Muscle of back (tissue), 11 donors: ENCODE measurements around the gene PELI2. TPM values are rescaled to one million over a fixed set of nuclear protein-coding genes. Genes with fewer than 3 reads are reported as not detected.
A peak's percentile ranks its signal among the peaks of the same experiment; 100 is the strongest.

Experiments
- DNase-seq, 3 donors: peaks; one replicate each; pipeline versions ENCODE4 v3.0.0 to v3.0.0-alpha.2; 2013
- polyA plus RNA-seq, 10 donors: library from polyadenylated mRNA; unstranded; fragments of 120-200 nt; gene quantifications; one replicate each; pipeline ENCODE4 v1.2.1, GENCODE V29; 2013; ENCODE audit not compliant: insufficient read length in 10 of 10

The PELI2 gene
- polyA plus RNA-seq, 10 donors = 3.7 to 7.5 (median 4.6) TPM

GRCh38 chr14:56241461-56241860 lies 123.2 kb downstream of the PELI2 start:
- no peak for DNase-seq

- peak in 1 of 3 donors; percentile 27 for DNase-seq
Observed at GRCh38 chr14:56243110-56243509, 124.9 kb downstream of the PELI2 start.

GRCh38 chr14:56244138-56244789 lies 126.1 kb downstream of the PELI2 start:
- DNase-seq = peak; percentile 27 to 85 (median 71)

- no peak for DNase-seq
Observed at GRCh38 chr14:56247495-56248200, 129.4 kb downstream of the PELI2 start.

GRCh38 chr14:56248442-56248841 lies 130.2 kb downstream of the PELI2 start:
- DNase-seq = no peak

GRCh38 chr14:56261046-56261445 lies 142.8 kb downstream of the PELI2 start:
- no peak for DNase-seq

GRCh38 chr14:56262530-56262929 lies 144.3 kb downstream of the PELI2 start:
- DNase-seq = no peak

GRCh38 chr14:56268039-56268438 lies 149.8 kb downstream of the PELI2 start:
- DNase-seq = no peak

- no peak for DNase-seq
Observed at GRCh38 chr14:56268673-56269072, 150.5 kb downstream of the PELI2 start.

GRCh38 chr14:56270921-56271320 lies 152.7 kb downstream of the PELI2 start:
- DNase-seq = no peak

GRCh38 chr14:56271970-56272369 lies 153.8 kb downstream of the PELI2 start:
- DNase-seq = peak in 1 of 3 donors; percentile 80

- peak in 2 of 3 donors; percentile 7 to 54 for DNase-seq
Observed at GRCh38 chr14:56273155-56273554, 154.9 kb downstream of the PELI2 start.

- DNase-seq = no peak
Observed at GRCh38 chr14:56273951-56274350, 155.7 kb downstream of the PELI2 start.

- no peak for DNase-seq
Observed at GRCh38 chr14:56274556-56274955, 156.3 kb downstream of the PELI2 start.

GRCh38 chr14:56276108-56276507 lies 157.9 kb downstream of the PELI2 start:
- DNase-seq = no peak

GRCh38 chr14:56278383-56278782 lies 160.2 kb downstream of the PELI2 start:
- DNase-seq = no peak

- DNase-seq = no peak
Observed at GRCh38 chr14:56280843-56281242, 162.6 kb downstream of the PELI2 start.

- no peak for DNase-seq
Observed at GRCh38 chr14:56282179-56282578, 164.0 kb downstream of the PELI2 start.

- no peak for DNase-seq
Observed at GRCh38 chr14:56284641-56285040, 166.4 kb downstream of the PELI2 start.

GRCh38 chr14:56289155-56289554 lies 170.9 kb downstream of the PELI2 start:
- DNase-seq = no peak

GRCh38 chr14:56290195-56290594 lies 172.0 kb downstream of the PELI2 start:
- DNase-seq = no peak

GRCh38 chr14:56292970-56293369 lies 174.8 kb downstream of the PELI2 start:
- DNase-seq = no peak

GRCh38 chr14:56293506-56293905 lies 175.3 kb downstream of the PELI2 start:
- no peak for DNase-seq

- no peak for DNase-seq
Observed at GRCh38 chr14:56294128-56294527, 175.9 kb downstream of the PELI2 start.
